Sigmoid colon (tissue), 4 donors: ENCODE measurements around the gene EGR1.

ENCODE experiments used
- EP300 ChIP-seq, 4 donors: sonication (generic); formaldehyde crosslinking; IDR thresholded peaks; one replicate each; pipeline ENCODE4 v1.6.1; 2017; ENCODE audit warnings: antibody characterized with exemption in 4 of 4
- POLR2A ChIP-seq, 2 donors: fragments of 450-650 bp; IDR thresholded peaks; one replicate each; pipeline ENCODE4 v1.6.1; 2016; ENCODE audit warnings: antibody characterized with exemption in 2 of 2, mild to moderate bottlenecking in 2 of 2, moderate library complexity in 2 of 2
- POLR2AphosphoS5 ChIP-seq, 4 donors: sonication (generic); formaldehyde crosslinking; IDR thresholded peaks; one replicate each; pipeline ENCODE4 v1.6.1; 2017; ENCODE audit warnings: antibody characterized with exemption in 4 of 4
- TF ChIP-seq, protein P1 (sequence below), 4 experiments: fragments of 450-650 bp in 3 of 4; fragments of 200-600 bp in 1 of 4; IDR thresholded peaks; one replicate each; pipeline ENCODE4 v1.5.1; 2016 to 2019; ENCODE audit warnings: antibody characterized with exemption in 4 of 4, mild to moderate bottlenecking in 3 of 4, moderate library complexity in 2 of 4

DNA sequence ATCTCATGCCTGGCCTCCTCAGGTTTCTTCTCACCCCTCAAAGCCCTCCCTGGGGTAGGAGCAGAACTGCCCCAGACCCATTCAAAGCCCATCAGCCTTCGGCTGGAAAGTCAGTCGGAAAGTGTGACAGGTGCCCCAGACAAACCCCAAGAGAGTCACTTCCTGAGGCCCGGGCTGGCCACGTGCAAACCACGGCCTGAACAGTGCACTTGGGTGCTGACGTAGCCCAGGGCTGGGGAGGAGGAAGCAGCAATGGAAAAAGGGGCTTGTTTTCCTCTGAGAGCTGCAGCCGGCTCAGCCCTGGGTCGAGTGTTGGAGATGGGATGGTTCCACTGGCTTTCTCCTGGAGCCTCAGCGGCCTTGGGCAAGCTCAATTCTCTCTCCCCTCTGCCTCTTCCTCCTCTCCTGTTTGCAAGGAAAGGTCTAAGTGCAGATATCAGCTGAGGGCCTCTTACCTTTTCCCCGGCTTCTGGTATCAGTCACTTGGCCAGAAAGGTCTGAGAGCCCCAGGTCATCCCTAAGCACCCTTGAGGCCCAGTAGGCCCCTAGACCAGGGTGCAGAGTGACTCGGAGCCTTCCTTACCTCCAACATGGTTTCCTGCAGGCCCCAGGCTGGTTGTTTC, 5.9 kb upstream of the EGR1 start:
- TF ChIP-seq, protein P1, sequence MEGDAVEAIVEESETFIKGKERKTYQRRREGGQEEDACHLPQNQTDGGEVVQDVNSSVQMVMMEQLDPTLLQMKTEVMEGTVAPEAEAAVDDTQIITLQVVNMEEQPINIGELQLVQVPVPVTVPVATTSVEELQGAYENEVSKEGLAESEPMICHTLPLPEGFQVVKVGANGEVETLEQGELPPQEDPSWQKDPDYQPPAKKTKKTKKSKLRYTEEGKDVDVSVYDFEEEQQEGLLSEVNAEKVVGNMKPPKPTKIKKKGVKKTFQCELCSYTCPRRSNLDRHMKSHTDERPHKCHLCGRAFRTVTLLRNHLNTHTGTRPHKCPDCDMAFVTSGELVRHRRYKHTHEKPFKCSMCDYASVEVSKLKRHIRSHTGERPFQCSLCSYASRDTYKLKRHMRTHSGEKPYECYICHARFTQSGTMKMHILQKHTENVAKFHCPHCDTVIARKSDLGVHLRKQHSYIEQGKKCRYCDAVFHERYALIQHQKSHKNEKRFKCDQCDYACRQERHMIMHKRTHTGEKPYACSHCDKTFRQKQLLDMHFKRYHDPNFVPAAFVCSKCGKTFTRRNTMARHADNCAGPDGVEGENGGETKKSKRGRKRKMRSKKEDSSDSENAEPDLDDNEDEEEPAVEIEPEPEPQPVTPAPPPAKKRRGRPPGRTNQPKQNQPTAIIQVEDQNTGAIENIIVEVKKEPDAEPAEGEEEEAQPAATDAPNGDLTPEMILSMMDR (IDR thresholded peaks at IDR 0.05), result no peak
- TF ChIP-seq POLR2A (IDR thresholded peaks at IDR 0.05), result no peak
- TF ChIP-seq POLR2AphosphoS5 (IDR thresholded peaks at IDR 0.05), result no peak
- no peak for TF ChIP-seq EP300 (IDR thresholded peaks at IDR 0.05)
